Upper lobe of left lung (tissue), 4 donors: ENCODE data around the gene ATG10.
"Not testable (repeated sequence)": the region's sequence is repeated elsewhere in the genome, so short reads cannot be mapped to it uniquely, and the experiment has no call there.

Experiments
- CTCF ChIP-seq, 6 experiments: fragments of 450-650 bp in 4 of 6; fragments of 200-600 bp in 2 of 6; sonication (generic) in 2 of 6; IDR thresholded peaks; one replicate each; pipeline ENCODE4 v1.5.1; 2016 to 2019; ENCODE audit warnings: antibody characterized with exemption in 6 of 6
- POLR2AphosphoS5 ChIP-seq, 2 donors: sonication (generic); formaldehyde crosslinking; IDR thresholded peaks; one replicate each; pipeline ENCODE4 v1.5.1; 2017; ENCODE audit warnings: antibody characterized with exemption in 2 of 2

GRCh38 chr5:81954796-81955195 is 17.0 kb upstream of the ATG10 start:
- TF ChIP-seq CTCF, POLR2AphosphoS5 (IDR thresholded peaks at IDR 0.05): not testable (repeated sequence)
